Sigmoid colon (tissue), 7 donors: Measurements from ENCODE around the gene DDX18. TPM values are rescaled to one million over a fixed set of nuclear protein-coding genes. Genes with fewer than 3 reads are reported as not detected.

Experiments
- DNase-seq: peaks from one replicate; pipeline ENCODE4 v3.0.0-alpha.2; 2019
- H3K27ac ChIP-seq, 4 donors: fragments of 200-600 bp; sonication (generic); one replicate each; pipeline ENCODE4 v1.5.1; 2016 to 2019; ENCODE audit warnings: mild to moderate bottlenecking in 1 of 4
- H3K27me3 ChIP-seq, 3 donors: fragments of 200-600 bp; sonication (generic); one replicate each; pipeline ENCODE4 v1.5.1; 2019; ENCODE audit warnings: mild to moderate bottlenecking in 1 of 3
- H3K36me3 ChIP-seq, 4 donors: fragments of 200-600 bp; sonication (generic); one replicate each; pipeline ENCODE4 v1.5.1; 2016 to 2019
- H3K4me1 ChIP-seq, 4 donors: fragments of 200-600 bp; sonication (generic); one replicate each; pipeline ENCODE4 v1.5.1; 2017 to 2019
- H3K4me3 ChIP-seq, 4 donors: fragments of 200-600 bp; sonication (generic); one replicate each; pipeline ENCODE4 v1.5.1; 2017 to 2019; ENCODE audit warnings: mild to moderate bottlenecking in 2 of 4, moderate library complexity in 1 of 4
- H3K9me3 ChIP-seq, 4 donors: fragments of 200-600 bp in 3 of 4; sonication (generic) in 3 of 4; one replicate each; pipeline versions ENCODE4 v1.5.1 to v1.6.1; 2013 to 2019
- CTCF ChIP-seq, 4 experiments: fragments of 450-650 bp in 3 of 4; fragments of 200-600 bp in 1 of 4; IDR thresholded peaks; one replicate each; pipeline ENCODE4 v1.5.1; 2016 to 2019; ENCODE audit warnings: antibody characterized with exemption in 4 of 4, mild to moderate bottlenecking in 3 of 4, moderate library complexity in 2 of 4
- EP300 ChIP-seq, 4 donors: sonication (generic); formaldehyde crosslinking; IDR thresholded peaks; one replicate each; pipeline ENCODE4 v1.6.1; 2017; ENCODE audit warnings: antibody characterized with exemption in 4 of 4
- POLR2A ChIP-seq, 2 donors: fragments of 450-650 bp; IDR thresholded peaks; one replicate each; pipeline ENCODE4 v1.6.1; 2016; ENCODE audit warnings: antibody characterized with exemption in 2 of 2, mild to moderate bottlenecking in 2 of 2, moderate library complexity in 2 of 2
- POLR2AphosphoS5 ChIP-seq, 4 donors: sonication (generic); formaldehyde crosslinking; IDR thresholded peaks; one replicate each; pipeline ENCODE4 v1.6.1; 2017; ENCODE audit warnings: antibody characterized with exemption in 4 of 4
- WGBS, 2 donors: extraction: QIAGEN DNeasy Blood & Tissue Kit; methylation state at CpG; one replicate each; pipeline ENCODE4 v1.1.7; 2013; 5-methylcytosine and 5-hydroxymethylcytosine counted together
- intact Hi-C: fragments of 100-400 bp; cut with DNase I; formaldehyde crosslinking; loops from one replicate; pipeline ENCODE4 v1.15.1; 2023
- polyA plus RNA-seq, 3 donors: library from polyadenylated mRNA; stranded (reverse); fragments of 200-250 nt; gene quantifications; one replicate each; pipeline ENCODE4 v1.2.3, GENCODE V29; 2013
- total RNA-seq, 4 donors: library from RNA; depleted of rRNA; stranded (reverse); fragments of >200 nt; gene quantifications; one replicate each; pipeline ENCODE4 v1.1.0, GENCODE V29; 2016
- donor health status: healthy with polysubstance abuse.
- donor health status: Bipolar disorder and iron deficiency.
- donor health status: healthy.

The DDX18 gene
- total and polyA plus RNA-seq, 7 donors = 18.0 to 41.0 (median 33.0) TPM

- no peaks in the 10 kb centered on the region for H3K9me3 ChIP-seq
- no peak for TF ChIP-seq EP300 (IDR thresholded peaks at IDR 0.05)
- TF ChIP-seq POLR2A (IDR thresholded peaks at IDR 0.05) = no peak
- TF ChIP-seq CTCF (IDR thresholded peaks at IDR 0.05) = no peak
- no peak for TF ChIP-seq POLR2AphosphoS5 (IDR thresholded peaks at IDR 0.05)
- no peaks in the 10 kb centered on the region for H3K36me3 ChIP-seq
- H3K4me3 ChIP-seq = no peak overlapping the region
- H3K27me3 ChIP-seq = no peaks in the 10 kb centered on the region
- intact Hi-C loops = no loop called here
- DNase-seq = no peak
- H3K4me1 ChIP-seq = no peaks in the 10 kb centered on the region
- H3K27ac ChIP-seq = no peak overlapping the region
Observed at GRCh38 chr2:117775703-117776219, 38.7 kb upstream of the DDX18 start.

DNA sequence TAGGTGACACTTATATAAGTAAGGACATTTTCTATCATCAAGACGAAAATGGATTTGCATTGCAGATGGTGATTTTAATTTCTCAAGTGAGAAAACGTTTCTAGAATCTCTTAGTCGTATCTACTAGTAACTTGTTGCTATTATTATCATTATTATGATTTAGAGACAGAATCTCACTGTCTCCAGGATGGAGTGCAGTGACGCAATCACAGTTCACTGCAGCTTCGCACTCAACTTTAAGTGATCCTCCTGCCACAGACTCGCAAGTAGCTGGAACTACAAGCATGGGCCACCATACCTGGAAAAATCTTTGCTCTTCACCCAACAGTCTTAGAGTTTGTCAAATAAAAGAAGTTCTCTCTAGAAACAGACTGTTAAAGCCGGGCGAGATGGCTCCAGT lies 37.6 kb upstream of the DDX18 start:
- 87 to 89% methylated on average over 8 of the region's 8 CpGs for WGBS, 2 donors
- Histone ChIP-seq H3K9me3 (no peaks in the 10 kb centered on the region), H3K27me3 (no peaks in the 10 kb centered on the region), H3K36me3 (no peaks in the 10 kb centered on the region), H3K4me1 (no peaks in the 10 kb centered on the region), H3K27ac (no peak overlapping the region), H3K4me3 (no peak overlapping the region)
- TF ChIP-seq CTCF (IDR thresholded peaks at IDR 0.05) (no peak), POLR2AphosphoS5 (IDR thresholded peaks at IDR 0.05) (no peak), POLR2A (IDR thresholded peaks at IDR 0.05) (no peak), EP300 (IDR thresholded peaks at IDR 0.05) (no peak)
- no peak for DNase-seq
- intact Hi-C loops = no loop called here

DNA sequence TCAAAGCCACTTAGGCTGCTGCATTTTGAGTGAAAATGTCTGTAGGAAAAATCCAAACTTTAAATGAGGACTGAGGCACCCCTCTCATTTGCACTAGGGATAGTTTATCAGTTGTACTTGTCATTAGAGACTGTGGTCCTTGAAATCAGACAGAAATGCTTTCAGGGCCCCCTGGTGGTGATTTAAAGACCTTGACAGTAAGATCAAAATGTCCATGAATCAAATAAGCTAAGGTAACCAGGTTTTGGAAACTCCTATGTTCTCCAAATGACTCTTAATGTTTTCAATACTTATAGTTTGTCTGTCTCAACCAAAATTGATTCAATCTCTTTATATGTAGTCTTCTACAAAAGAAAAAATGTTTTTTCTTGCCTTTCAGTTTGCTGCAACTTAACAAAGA lies 28.8 kb upstream of the DDX18 start:
- no peaks in the 10 kb centered on the region for H3K4me1 ChIP-seq
- TF ChIP-seq CTCF (IDR thresholded peaks at IDR 0.05) (peak in 1 of 4 experiments; percentile 40), EP300 (IDR thresholded peaks at IDR 0.05) (no peak)

DNA sequence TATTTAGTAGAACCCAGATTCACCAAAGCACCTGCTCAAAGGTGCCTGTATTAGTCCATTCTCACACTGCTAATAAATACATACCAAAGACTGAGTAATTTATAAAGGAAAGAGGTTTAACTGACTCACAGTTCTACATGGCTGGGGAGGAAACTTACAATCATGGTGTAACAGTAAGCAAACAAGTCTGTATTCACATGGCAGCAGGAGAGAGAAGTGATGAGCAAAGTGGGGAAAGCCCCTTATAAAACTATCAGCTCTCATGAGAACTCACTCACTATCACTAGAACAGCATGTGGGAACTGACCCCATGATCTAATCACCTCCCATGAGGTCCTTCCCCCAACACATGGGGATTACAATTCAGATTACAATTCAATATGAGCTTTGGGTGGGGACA lies 28.0 kb upstream of the DDX18 start:
- H3K4me3 ChIP-seq = no peak overlapping the region
- no peak overlapping the region for H3K27ac ChIP-seq
- TF ChIP-seq CTCF (IDR thresholded peaks at IDR 0.05) (no peak), POLR2AphosphoS5 (IDR thresholded peaks at IDR 0.05) (no peak), POLR2A (IDR thresholded peaks at IDR 0.05) (no peak), EP300 (IDR thresholded peaks at IDR 0.05) (no peak)
- intact Hi-C loops = no loop called here
- H3K27me3 ChIP-seq = no peaks in the 10 kb centered on the region
- no peak for DNase-seq
- H3K4me1 ChIP-seq = no peaks in the 10 kb centered on the region
- H3K36me3 ChIP-seq = no peaks in the 10 kb centered on the region
- no peaks in the 10 kb centered on the region for H3K9me3 ChIP-seq

More for the DNA sequence above, 28.8 kb upstream of the DDX18 start:
- H3K27me3 ChIP-seq = no peaks in the 10 kb centered on the region
- DNase-seq = no peak
- intact Hi-C loops = no loop called here
- H3K36me3 ChIP-seq = no peaks in the 10 kb centered on the region
- H3K27ac ChIP-seq = no peak overlapping the region
- no peak overlapping the region for H3K4me3 ChIP-seq
- no peaks in the 10 kb centered on the region for H3K9me3 ChIP-seq

- Histone ChIP-seq H3K4me3 (no peak overlapping the region), H3K36me3 (no peaks in the 10 kb centered on the region), H3K27me3 (no peaks in the 10 kb centered on the region), H3K4me1 (no peaks in the 10 kb centered on the region), H3K9me3 (no peaks in the 10 kb centered on the region), H3K27ac (no peak overlapping the region)
- TF ChIP-seq POLR2A (IDR thresholded peaks at IDR 0.05) (no peak), EP300 (IDR thresholded peaks at IDR 0.05) (no peak), POLR2AphosphoS5 (IDR thresholded peaks at IDR 0.05) (no peak), CTCF (IDR thresholded peaks at IDR 0.05) (no peak)
- no peak for DNase-seq
- intact Hi-C loops = no loop called here
Observed at GRCh38 chr2:117789505-117789904, 25.0 kb upstream of the DDX18 start.
